Endothelial cell (in vitro differentiated cells): ENCODE data around the gene MRFAP1. TPM values are rescaled to one million over a fixed set of nuclear protein-coding genes. Genes with fewer than 3 reads are reported as not detected.

Source experiments
- DNase-seq: peaks from one replicate; pipeline ENCODE4 v3.0.0; 2021; ENCODE audit warnings: low spot score
- H3K27ac Mint-ChIP-seq: one replicate; pipeline ENCODE4 v1.8.0; 2021; ENCODE audit warnings: mixed read lengths, inconsistent platforms; ENCODE audit not compliant: unreplicated experiment
- H3K27me3 Mint-ChIP-seq: one replicate; pipeline ENCODE4 v1.8.0; 2021; ENCODE audit warnings: mild to moderate bottlenecking, moderate library complexity, mixed read lengths, inconsistent platforms; ENCODE audit not compliant: unreplicated experiment
- H3K36me3 Mint-ChIP-seq: one replicate; pipeline ENCODE4 v1.8.0; 2021; ENCODE audit warnings: mild to moderate bottlenecking, low read depth, mixed read lengths, inconsistent platforms; ENCODE audit not compliant: unreplicated experiment
- H3K4me1 Mint-ChIP-seq: one replicate; pipeline ENCODE4 v1.8.0; 2021; ENCODE audit warnings: mild to moderate bottlenecking, mixed read lengths, inconsistent platforms; ENCODE audit not compliant: unreplicated experiment
- H3K4me3 Mint-ChIP-seq: one replicate; pipeline ENCODE4 v1.8.0; 2021; ENCODE audit warnings: mild to moderate bottlenecking, mixed read lengths, inconsistent platforms; ENCODE audit not compliant: unreplicated experiment
- H3K9me3 Mint-ChIP-seq: one replicate; pipeline ENCODE4 v1.8.0; 2021; ENCODE audit warnings: mixed read lengths, inconsistent platforms; ENCODE audit not compliant: unreplicated experiment
- total RNA-seq: library from RNA; stranded (reverse); fragmentation: NEBNext Ultra II Directional; extraction: Animal tissue kit (Norgen Biotek cat#: 25700); gene quantifications from one replicate; pipeline ENCODE4 v1.2.1, GENCODE V29; 2021; ENCODE audit not compliant: unreplicated experiment
- TF ChIP-seq, protein P1 (sequence below): fragments of 200-600 bp; sonication (generic); IDR thresholded peaks from one replicate; pipeline ENCODE4 v1.5.0; 2021; ENCODE audit warnings: antibody characterized with exemption; ENCODE audit not compliant: unreplicated experiment

MRFAP1 gene
- total RNA-seq, 1 donor from 2014 or later = 226 TPM

DNA sequence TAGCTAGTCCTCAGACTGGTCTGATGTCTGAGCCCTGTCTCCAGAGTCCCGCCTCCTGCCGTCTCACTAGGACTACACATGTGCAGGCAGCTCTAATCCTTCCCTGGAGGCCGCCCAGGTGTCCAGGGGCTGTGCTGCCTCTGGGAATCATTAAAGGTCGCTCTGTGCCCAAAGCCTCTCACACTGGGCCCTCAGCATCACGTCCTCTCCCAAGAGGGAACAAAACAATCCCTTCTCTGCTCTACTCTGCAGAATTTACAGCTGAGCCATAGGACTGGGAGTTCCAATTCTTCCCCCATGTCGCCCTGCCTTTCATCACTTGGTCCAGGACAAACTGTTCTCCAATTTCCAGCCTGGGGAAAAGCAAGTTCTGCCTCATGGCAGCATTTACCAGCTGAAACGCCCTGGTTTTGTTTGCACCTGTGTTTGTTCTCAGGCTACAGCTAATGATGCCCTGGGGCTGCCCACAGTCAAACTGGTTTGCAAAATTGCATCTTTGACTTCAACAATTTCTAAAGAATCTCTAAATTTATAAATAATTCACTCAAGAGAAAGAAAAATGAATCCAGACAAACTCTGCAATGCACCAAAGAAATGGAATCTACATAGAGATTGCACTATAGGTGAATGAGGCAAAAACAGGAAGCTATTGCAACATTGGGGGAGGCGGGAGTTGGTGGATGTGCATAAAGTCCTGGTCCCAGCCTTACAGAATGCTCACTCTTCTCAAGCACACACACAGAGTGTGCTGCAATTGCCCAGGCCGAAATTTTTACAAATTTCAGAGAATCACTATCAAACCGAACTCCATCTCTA lies 7.2 kb upstream of the MRFAP1 start:
- Mint-ChIP-seq H3K4me3 (no peak overlapping the region), H3K27me3 (no peaks in the 10 kb centered on the region), H3K27ac (no peak overlapping the region), H3K4me1 (peaks cover 3% of the 10 kb centered on the region), H3K36me3 (no peaks in the 10 kb centered on the region), H3K9me3 (no peaks in the 10 kb centered on the region)
- no peak for DNase-seq
- TF ChIP-seq, protein P1, sequence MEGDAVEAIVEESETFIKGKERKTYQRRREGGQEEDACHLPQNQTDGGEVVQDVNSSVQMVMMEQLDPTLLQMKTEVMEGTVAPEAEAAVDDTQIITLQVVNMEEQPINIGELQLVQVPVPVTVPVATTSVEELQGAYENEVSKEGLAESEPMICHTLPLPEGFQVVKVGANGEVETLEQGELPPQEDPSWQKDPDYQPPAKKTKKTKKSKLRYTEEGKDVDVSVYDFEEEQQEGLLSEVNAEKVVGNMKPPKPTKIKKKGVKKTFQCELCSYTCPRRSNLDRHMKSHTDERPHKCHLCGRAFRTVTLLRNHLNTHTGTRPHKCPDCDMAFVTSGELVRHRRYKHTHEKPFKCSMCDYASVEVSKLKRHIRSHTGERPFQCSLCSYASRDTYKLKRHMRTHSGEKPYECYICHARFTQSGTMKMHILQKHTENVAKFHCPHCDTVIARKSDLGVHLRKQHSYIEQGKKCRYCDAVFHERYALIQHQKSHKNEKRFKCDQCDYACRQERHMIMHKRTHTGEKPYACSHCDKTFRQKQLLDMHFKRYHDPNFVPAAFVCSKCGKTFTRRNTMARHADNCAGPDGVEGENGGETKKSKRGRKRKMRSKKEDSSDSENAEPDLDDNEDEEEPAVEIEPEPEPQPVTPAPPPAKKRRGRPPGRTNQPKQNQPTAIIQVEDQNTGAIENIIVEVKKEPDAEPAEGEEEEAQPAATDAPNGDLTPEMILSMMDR = no peak

DNA sequence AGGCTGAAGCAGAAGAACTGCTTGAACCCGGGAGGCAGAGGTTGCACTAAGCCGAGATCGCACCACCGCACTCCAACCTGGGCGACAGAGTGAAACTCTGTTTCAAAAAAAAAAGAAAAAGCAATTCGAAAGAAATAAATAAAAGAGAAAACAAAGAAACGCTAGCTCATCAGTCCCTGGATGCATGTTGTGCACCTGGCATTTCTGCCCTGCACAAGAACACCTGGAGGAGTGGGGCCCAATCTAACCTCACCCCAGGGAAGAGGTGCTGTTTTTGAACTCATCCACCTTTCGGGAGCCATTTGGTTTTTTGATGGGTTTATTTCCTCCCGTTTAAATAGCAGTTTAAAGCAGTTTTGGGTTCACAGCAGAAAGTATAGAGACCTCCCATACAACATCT lies 5.7 kb upstream of the MRFAP1 start:
- no peak for DNase-seq
- H3K27ac Mint-ChIP-seq = no peak overlapping the region
- H3K4me1 Mint-ChIP-seq = no peaks in the 10 kb centered on the region
- H3K9me3 Mint-ChIP-seq = no peaks in the 10 kb centered on the region
- TF ChIP-seq, protein P1 = no peak
- H3K4me3 Mint-ChIP-seq = no peak overlapping the region
- H3K27me3 Mint-ChIP-seq = no peaks in the 10 kb centered on the region
- no peaks in the 10 kb centered on the region for H3K36me3 Mint-ChIP-seq

DNA sequence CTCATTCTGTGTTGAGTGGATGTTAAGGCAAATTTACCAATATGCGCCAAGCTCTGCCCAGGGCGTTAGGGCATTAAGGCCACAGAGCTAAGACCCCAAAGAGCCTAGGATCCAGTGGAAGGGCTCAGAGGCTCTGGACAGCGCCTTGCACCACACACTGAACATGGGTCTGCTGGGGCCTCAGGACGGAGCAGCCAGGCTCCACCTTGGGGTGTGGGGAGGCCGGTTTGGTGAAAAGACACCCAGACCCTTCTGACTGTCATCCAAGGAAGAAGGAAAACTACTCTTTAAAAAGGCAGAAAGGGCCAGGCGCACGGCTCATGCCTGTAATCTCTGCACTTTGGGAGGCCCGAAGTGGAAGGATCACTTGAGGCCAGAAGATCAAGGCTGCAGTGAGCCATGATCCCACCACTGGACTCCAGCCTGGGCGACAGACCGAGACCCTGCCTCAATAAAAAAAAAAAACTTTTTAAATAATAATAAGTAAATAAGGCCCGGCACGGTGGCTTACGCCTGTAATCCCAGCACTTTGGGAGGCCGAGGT lies 1.3 kb upstream of the MRFAP1 start:
- peaks cover 10% of the 10 kb centered on the region for H3K27me3 Mint-ChIP-seq
- no peak for DNase-seq
- H3K36me3 Mint-ChIP-seq = peaks cover 16% of the 10 kb centered on the region
- TF ChIP-seq, protein P1 = no peak
- no peak overlapping the region for H3K27ac Mint-ChIP-seq
- H3K9me3 Mint-ChIP-seq = no peaks in the 10 kb centered on the region
- H3K4me3 Mint-ChIP-seq = peak overlapping the region; percentile 47
- peaks cover 26% of the 10 kb centered on the region for H3K4me1 Mint-ChIP-seq

DNA sequence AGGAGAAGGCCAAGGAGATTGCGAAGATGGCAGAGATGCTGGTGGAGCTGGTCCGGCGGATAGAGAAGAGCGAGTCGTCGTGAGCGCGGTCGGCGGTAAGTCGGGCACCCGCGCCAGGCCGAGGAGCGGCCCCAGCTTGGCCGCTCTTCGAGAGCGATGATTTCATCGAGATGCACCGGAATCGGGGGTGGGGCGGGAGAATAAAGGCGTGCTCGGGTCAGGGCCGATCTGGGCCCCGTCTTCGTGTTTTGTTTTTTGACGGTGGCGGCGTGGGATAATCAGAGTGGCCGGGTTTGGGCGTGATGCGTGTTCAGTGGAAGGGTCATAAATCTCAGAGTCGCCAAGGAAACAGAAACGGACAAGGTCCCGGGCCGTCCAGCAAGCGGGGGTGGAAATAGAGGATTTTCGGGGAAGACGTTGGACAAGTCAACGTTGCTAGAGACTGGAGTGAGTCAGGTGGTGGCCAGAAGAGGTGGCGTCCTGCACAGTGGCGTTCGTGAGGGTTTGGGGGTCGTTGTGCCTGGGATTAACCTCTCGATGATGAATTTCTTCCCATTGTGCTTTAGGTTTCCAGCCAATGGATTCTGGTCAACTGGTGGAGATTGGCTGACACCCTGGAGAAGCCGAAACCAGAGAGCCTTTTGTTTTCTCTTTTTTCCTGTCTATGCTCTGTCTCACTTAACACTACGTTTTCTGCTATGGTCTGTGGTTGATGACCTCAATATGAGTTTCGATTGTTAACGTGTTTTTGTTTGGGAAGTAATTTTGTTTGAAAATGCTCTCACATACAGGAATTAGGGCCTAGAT lies 882 bp downstream of the MRFAP1 start:
- H3K36me3 Mint-ChIP-seq = peaks cover 16% of the 10 kb centered on the region
- DNase-seq = peak; percentile 46

More for the DNA sequence above, 882 bp downstream of the MRFAP1 start:
- Mint-ChIP-seq H3K4me1 (peaks cover 26% of the 10 kb centered on the region), H3K9me3 (no peaks in the 10 kb centered on the region), H3K27ac (peak overlapping the region; percentile 97), H3K27me3 (peaks cover 10% of the 10 kb centered on the region), H3K4me3 (peak overlapping the region; percentile 100)
- TF ChIP-seq, protein P1 = no peak
